ENCODE data around the gene CYBB.
A peak's percentile ranks its signal among the peaks of the same experiment; 100 is the strongest.

CYBB gene

GRCh38 chrX:37786624-37787422, 7.0 kb downstream of the CYBB start:
- no peak for DNase-seq (ENCODE audit: low spot score)

DNA sequence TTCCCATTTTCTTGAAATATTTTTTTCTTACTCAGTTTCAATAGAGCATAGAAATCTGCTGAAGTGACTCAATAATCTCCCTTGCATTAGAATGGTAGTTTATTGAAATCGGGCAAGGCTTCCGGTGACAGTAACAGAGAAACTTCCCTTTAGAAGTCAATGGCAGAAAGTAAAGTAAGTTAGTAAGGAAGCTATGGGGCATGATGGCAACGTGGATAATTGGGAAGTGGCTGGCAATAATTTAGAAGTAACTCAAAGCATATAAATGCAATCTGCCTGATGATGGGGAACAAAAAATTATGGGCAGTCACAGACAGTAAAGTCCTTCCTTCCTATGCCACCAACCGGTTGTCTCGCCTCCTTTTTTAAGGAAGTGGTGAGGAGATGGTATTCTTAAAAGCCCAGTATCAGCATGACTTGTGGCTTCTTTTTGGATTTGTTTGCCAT, 7.6 kb downstream of the CYBB start:
- DNase-seq (ENCODE audit: low spot score) = no peak

GRCh38 chrX:37796310-37796709, 16.5 kb downstream of the CYBB start:
- DNase-seq (ENCODE audit: low spot score) = peak; percentile 32

GRCh38 chrX:37796805-37797204, 16.9 kb downstream of the CYBB start:
- peak; percentile 33 for DNase-seq (ENCODE audit: low spot score)

DNA sequence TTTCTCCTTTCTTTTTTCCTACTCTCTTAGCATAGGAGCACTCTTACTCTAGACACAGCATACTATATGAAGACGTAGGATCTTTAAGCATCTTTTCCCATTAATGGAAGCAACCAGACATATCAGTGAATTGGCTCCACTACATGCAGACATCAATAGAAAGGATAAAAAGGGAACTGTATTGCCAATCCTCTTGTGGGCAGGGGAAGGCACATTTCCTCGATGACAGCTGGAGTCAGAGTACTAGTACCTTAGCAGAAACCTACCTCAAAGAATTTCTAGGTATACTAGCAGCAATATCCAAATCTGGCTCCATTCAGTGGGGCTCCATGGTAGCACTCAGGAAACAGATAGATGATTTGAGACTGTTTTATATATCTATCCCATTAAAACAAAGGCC, 20.1 kb downstream of the CYBB start:
- DNase-seq (ENCODE audit: low spot score) = no peak

DNA sequence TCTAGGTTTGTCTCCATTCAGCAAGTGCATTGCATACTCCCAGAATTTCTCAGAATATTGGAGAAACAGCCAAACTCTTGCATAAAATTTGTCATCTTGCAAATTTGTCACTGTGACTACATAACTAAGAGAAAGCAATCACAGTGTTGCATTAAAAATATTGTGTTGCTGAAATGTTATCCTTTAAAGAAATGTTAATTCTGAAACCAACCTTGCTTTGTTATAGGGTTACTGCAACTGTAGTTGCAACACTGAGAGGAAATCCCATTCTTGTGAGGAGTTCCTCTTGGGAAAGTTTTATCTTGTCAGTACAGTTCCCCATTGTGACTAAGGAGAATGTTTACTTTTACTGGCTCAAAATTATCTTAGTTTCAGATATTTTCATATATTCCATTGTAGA, 20.9 kb downstream of the CYBB start:
- DNase-seq (ENCODE audit: low spot score) = no peak

DNA sequence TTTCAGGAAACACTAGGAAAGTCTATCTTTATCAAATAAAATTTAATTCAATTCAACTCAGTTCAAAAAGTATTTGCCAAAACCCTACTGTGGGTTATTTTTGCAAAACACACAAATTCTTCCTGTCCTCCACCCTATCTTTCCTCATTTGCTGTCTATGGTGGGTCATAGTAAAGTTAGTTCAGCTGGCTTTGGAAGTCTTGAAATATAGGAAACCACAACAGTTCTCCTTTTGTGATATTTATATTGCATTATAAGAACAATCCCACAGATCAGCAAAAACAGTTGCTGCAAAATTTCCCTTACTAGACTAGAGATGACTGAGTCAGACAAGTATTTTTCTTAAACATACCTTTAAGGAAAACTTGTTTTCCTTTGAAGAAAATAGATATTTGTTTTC, 22.2 kb downstream of the CYBB start:
- no peak for DNase-seq (ENCODE audit: low spot score)

GRCh38 chrX:37803057-37803456, 23.2 kb downstream of the CYBB start:
- no peak for DNase-seq (ENCODE audit: low spot score)

GRCh38 chrX:37809970-37810369, 30.1 kb downstream of the CYBB start:
- no peak for DNase-seq (ENCODE audit: low spot score)

DNA sequence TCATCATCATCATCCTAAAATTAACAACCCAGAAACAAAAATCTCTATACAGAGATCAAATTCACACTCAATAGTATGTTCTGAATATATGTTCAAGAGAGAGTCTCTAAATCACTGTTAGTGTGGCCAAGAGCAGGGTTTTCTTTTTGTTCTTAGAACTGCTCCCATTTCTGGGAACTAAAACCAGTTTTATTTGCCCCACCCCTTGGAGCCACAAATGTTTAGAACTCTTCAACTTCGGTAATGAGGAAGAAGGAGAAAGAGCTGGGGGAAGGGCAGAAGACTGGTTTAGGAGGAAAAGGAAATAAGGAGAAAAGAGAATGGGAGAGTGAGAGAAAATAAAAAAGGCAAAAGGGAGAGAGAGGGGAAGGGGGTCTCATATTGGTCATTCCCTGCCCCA, 32.3 kb downstream of the CYBB start:
- DNase-seq (ENCODE audit: low spot score) = no peak

- no peak for DNase-seq (ENCODE audit: low spot score)
Measured at GRCh38 chrX:37813570-37813969, 33.7 kb downstream of the CYBB start.

DNA sequence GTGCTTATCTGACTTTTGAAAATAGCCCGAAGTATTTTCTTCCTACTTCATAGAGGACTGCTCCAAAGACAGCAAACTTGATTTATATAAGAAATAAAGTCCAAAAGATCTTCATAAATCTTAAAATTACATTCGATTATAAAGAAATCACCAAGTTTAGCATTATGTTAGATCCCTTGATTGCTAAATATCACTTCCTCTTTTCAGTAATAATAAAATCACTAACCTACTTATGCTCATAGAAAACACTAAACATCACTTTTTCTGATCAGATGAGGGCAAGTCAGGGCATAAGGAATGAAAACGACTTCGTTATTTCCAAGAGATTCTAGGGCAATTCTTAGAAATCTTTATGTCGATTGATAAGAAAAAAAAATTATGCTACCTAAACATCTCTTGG, 35.5 kb downstream of the CYBB start:
- DNase-seq (ENCODE audit: low spot score) = no peak

GRCh38 chrX:37816766-37817165, 36.9 kb downstream of the CYBB start:
- DNase-seq (ENCODE audit: low spot score) = no peak

DNA sequence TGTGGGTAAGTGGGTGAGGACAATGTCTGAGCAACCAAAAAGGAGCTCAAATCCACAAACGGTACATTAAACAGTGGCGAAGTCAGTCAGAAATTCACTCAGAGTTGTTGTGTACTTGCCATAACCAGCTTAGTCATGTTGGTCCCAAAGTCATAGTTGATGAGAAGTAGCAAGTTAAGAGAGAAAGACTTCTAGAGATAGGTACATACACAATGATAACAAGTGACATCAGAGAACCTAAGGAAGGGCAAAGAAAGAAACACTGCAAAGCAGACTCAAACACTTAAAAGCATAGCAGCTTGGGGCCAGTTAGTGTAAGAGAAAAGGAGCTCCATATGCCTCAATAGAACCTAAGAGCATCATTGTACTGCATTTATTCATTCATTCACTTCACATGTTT, 37.3 kb downstream of the CYBB start:
- DNase-seq (ENCODE audit: low spot score) = no peak

DNA sequence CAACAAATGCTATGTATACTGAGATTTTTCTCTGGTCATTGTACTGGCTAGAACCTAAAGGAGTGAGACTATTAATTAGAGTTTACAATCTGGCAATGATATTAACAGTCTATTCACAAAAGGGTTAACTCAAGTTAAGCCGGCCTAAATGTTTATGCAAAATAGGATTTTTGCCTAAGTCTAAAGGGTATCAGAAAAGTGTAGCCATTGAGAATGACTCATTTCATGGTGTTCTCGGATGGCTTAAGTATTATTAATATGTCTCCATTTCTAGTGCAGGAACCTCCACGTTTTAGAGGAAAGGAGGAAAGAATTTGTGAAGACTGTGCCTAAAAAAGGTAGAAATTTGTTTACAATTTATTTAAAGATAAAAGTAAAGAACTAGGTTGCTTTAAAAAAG, 37.7 kb downstream of the CYBB start:
- no peak for DNase-seq (ENCODE audit: low spot score)

GRCh38 chrX:37818031-37818430, 38.2 kb downstream of the CYBB start:
- no peak for DNase-seq (ENCODE audit: low spot score)

DNA sequence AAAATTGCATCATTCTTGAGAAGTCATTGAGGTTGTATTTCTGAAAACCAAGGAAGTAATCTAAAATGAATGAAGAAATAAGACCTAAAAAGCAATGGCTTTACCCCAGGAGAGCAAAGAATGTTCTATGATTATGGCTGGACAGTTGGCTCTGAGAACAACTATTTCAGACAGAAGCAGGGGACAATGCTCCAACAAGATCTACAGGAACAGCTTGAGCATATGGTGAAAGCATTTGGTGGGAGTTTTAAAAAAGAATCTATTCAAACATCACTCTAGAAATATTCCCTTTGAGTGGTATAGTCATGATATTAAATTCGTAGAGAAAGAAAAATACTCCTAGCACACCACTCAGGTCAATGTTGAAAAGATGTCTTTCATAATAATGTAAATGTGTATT, 40.8 kb downstream of the CYBB start:
- no peak for DNase-seq (ENCODE audit: low spot score)

GRCh38 chrX:37824491-37825214, 44.8 kb downstream of the CYBB start:
- DNase-seq (ENCODE audit: low spot score) = no peak

DNA sequence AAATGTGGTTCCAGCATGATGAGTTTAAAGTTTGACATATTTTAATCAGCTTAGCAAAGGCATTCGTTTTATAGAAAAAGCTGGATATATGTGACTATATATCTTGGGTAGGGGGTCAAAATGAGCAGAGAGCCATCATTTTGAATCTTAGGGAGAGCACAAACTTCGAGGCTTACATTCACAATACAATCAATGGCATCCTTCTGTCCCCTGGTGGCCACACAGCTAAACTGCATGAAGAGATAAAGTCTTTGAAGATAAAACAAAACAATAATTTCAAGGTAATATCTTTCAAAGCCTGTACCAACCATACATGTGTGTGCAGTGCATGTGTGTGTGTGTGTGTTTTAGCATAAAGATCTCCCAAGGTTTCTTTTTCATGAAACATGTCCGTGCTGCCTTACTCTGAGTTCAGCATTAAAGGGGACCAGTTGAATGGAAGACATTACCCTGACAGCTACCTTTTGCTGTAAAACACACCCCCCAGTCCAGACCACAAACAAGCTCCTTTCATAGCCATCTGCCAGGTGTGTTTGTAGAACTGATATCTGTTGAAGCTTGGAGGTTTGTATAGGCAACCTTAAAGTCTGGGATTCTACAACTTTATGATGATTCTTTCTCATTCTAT, 45.5 kb downstream of the CYBB start:
- DNase-seq (ENCODE audit: low spot score) = peak; percentile 45

DNA sequence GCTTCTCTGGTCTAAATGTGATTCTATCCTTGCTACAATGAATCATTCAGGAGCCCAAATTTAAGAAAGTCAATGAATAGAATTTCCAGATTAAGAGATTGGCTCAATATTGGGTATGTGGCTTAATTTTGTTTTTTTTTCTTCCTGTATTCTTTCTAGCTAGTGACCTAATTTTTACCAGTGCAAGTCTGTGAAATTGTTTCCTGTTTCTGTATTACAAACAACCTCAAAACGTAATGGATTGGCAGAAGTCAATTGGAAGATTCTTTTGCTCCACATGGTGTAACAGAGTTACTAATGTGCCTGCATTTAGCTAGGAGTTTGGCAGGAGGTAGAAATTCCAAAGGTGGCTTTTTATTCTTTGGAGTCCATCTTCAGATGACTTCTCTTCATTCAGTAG, 49.9 kb downstream of the CYBB start:
- DNase-seq (ENCODE audit: low spot score) = no peak

DNA sequence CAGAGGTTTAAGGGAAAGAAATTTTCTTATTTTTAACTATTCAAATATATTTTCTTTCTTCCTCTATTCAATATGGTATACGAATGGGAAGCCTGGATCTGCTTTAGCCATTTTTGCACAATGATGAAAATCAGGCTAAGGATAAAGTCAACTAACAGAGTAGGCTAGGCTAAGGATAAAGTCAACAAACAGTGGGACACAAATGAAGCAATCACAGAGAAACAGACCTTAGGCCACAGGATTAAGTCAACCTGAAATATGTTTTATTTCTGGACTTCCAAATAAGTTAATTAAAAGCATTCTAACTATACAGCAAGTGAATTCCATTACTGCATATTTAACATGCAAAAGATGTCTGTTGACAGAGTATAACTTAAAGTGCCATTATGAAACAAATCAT, 50.5 kb downstream of the CYBB start:
- DNase-seq (ENCODE audit: low spot score) = no peak

DNA sequence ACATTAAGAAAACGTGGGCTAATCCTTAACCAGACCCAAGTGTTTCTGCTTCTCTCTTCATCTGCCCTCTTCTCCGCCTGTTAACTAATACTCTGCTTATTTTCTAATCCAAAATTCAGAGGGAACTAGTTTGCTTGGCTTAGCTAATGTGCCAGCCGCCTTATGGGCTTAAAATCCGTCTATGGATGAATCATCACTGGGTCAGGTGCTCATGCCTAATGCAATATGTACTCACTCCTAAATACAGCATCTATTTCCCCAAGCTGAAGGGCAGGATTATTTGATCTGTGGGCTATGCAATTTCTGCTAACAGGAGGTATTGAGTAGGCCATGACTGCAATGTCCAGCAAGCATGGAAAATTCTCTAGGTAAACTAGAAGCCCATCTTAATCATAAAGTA, 55.1 kb downstream of the CYBB start:
- peak; percentile 3 for DNase-seq (ENCODE audit: low spot score)

DNA sequence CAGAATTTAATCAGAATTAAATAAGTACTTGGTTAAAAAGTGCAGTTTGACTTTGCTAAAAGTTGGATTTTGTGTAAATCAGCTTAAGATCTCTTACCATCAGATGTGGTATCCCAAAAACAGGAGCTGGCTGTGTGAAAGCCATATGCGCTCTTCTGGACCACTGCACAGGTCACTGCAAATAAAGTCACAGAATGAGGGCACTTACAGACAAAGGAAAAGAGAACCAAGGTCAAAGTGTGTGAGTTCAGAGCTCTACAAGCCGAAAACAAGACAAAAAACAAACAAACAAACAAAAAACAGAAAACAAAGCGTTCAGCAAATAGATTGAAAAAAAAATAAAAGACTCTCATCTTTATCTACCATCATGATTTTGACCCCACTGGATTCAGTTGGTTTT, 61.1 kb downstream of the CYBB start:
- no peak for DNase-seq (ENCODE audit: low spot score)
